GM19372 (cell line): ENCODE measurements around the gene ARID5A.

Experiments
- ATAC-seq: cut with Tn5 transposase; IDR thresholded peaks from one replicate; pipeline ENCODE4 v1.9.1; 2021; ENCODE audit warnings: mild to moderate bottlenecking, low read depth, moderate library complexity; ENCODE audit not compliant: unreplicated experiment

The ARID5A gene

GRCh38 chr2:96506016-96506906 is 30.3 kb upstream of the ARID5A start:
- ATAC-seq = no peak

DNA sequence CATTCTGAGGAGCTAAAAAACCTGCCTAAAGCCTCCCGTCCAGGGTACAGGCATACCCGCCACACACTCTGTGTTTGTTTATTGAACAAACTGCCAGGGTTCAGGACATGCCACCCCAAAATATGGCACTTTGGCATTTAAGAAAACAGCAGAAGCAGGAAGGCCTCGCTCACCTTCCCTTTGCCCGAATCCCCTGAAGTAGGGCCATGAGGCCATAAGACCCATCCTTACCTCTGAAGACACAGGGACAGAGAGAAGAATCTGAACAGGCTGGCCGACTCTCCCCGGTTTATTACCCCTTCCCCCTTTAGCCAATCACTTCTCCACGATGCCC is 29.7 kb upstream of the ARID5A start:
- ATAC-seq = no peak

- peak; percentile 50 for ATAC-seq
These were observed 28.5 kb upstream of the ARID5A start for GRCh38 chr2:96507957-96508520.

DNA sequence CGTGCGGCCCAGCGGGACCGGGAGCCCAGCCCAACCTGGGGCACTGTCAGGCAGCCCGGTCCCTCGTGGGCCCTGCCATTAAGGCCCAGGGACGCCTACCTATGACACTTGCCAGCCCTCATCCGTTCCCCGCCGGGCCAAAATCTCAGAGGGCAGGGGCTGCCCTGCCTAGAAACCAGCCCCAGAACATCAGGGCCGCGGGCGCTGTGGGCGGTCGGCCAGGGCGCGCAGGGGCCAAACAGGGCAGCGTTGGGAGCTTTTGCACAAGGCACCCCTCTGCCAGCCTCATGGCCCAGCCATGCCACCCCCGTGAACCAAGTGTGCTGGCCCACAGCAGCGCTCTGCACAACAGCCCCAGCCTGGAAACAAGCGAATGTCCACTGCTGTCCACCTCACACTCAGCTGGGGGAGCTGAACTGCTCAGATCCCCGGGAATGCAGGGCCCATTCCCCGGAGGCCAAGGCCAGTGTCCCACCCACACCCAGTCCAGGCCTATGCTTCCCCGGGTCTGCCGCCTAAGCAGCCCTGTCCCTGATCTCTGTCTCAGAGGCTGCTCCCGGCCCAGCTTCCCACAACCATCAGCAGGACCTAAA is 27.9 kb upstream of the ARID5A start:
- no peak for ATAC-seq

GRCh38 chr2:96509114-96509846 is 27.3 kb upstream of the ARID5A start:
- ATAC-seq = peak; percentile 60

- no peak for ATAC-seq
These were observed 26.7 kb upstream of the ARID5A start for GRCh38 chr2:96509847-96510230.

DNA sequence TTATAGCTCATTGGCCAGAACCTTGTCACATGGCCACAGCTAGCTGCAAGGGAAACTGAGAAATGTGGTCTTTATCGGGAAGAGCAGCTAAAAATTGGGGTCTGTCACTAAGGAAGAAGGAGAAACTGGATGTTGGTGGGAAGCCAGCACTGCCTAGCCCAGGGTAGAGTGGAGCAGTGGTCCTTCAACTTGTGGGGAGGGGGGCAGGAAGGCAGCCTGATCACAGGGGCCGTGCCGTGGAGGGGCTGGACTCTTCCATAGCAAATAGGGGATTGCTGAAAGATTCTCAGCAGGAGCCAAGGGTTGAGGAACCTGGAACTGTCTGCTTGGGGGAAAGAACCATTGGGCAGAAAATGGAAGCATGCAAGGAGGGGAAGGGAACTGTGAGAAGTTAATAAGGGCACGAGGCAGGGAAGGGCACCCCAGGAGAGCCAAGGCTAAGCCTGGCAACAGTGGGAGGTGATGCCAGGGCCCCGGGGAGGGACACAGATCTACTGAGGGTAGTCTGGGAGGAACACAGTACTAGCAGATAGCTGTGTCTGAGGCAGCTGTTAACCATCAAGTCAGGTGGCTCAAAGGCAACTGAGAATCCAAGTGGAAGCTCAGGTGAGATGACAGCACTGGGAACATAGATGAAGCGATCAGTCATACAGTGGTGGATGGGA is 25.5 kb upstream of the ARID5A start:
- ATAC-seq = no peak

- ATAC-seq = no peak
These were observed 24.7 kb upstream of the ARID5A start for GRCh38 chr2:96511851-96512250.

DNA sequence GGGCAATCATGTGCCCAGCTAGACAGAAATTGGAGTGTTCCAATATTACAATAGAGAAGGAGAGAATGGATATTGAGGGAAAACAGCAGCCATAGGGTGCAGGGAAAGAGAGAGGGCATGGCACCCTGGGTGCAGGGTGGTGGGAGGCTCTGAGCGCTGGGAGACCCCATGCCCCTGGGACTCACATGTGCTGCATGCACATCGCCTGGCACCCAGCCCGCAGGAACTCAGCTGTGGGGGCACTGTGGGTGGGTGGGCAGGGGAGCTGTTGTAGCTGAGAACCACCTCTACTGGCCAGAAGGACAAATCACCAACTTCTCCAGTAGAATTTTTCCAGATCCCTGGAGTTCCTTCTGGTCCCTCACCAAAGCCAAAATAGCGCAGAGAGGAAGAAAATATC is 24.2 kb upstream of the ARID5A start:
- no peak for ATAC-seq

- ATAC-seq = no peak
These were observed 22.0 kb upstream of the ARID5A start for GRCh38 chr2:96514521-96514920.

DNA sequence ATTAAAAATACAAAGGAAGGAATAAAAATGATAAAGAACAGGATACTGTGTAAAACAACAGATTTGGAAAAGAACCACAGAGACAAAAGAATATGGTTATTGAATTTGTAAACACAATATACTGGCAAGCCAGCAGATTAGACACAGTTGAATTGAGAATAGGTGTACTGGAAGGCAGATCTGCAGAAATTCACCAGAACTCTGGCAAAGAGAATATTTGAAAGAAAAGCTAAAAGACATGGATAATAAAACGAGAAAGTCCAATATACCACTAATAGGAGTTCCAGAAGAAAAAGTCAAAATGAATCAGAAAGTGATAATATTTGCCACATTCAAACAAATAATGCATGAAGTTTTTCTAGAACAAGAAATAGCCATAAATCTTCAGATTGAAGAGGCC is 19.5 kb upstream of the ARID5A start:
- no peak for ATAC-seq

- ATAC-seq = no peak
These were observed 16.3 kb upstream of the ARID5A start for GRCh38 chr2:96520231-96520630.

GRCh38 chr2:96520697-96521096 is 15.9 kb upstream of the ARID5A start:
- no peak for ATAC-seq

DNA sequence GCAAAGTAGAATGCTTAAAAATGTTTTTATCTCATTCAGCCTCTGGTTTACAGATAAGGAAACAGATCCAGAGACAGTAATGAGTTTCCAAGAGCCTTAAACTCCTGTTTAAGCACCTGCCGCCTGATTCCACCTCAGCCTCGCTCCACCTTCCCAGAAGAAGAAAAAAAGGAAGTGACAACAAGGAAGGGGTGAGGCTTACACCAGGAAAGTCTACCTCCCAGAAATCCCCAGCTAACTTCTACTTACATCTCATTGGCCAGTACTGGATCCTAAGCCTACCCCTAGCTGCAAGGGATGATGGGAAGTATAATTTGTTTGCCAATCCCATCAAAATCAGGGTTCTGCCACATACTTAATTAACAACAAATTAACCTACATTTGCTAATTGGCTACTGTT is 15.3 kb upstream of the ARID5A start:
- no peak for ATAC-seq

DNA sequence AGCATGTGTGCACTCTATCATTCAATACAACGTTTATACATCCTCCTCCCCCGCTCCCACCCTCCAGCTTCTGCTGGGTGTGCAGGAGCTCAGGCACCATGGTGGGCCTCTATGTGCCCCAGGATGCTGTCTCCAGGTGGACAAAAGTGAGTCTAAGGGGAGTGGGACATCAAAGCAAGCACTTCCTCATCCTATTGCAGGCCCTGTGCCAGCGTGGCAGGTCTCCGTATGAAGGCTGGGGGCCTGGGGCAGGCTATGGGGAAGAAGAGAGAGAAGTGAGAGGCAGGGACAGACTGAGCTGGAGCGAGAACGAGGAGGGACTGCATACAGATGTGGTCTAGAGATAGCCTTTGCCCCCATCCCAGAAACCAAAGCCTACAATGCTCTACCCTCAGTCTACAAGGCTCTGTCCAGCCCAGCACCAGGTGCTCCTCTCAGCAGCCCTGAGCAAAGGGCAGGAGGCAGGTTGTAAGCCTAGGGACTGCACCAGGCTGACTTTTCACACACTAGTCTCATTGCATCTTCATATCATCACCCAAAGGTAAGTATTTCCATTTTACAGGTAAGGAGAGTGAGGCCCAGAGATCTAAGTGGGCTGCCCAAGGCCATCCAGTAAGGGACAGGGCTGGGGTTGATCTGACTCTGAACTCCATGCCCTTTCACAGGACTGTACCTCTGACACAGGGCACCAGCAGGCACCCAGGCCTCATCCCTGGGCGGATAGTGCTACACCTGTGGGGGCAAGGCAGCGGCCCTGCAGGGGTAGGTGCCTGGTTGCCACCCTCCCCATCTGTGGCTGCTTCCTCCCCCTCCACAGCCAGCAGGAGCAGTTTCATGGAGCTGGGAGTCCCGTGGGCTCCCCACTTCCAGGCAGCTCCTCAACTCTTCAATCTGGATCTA is 14.0 kb upstream of the ARID5A start:
- no peak for ATAC-seq

GRCh38 chr2:96523659-96524481 is 12.7 kb upstream of the ARID5A start:
- no peak for ATAC-seq

- no peak for ATAC-seq
These were observed 11.9 kb upstream of the ARID5A start for GRCh38 chr2:96524482-96525210.

GRCh38 chr2:96525211-96525507 is 11.4 kb upstream of the ARID5A start:
- no peak for ATAC-seq
